Trophoblast cell (in vitro differentiated cells and primary cell): ENCODE data around the gene TSPEAR.
A peak's percentile ranks its signal among the peaks of the same experiment; 100 is the strongest.
"Not testable (repeated sequence)": the region's sequence is repeated elsewhere in the genome, so short reads cannot be mapped to it uniquely, and the experiment has no call there.

Experiments used
- DNase-seq, 2 donors: peaks; one replicate each; pipeline ENCODE4 v3.0.0-alpha.2; 2016
- H2AFZ ChIP-seq: 2 replicates; pipeline ENCODE4 v1.6.1; 2013; ENCODE audit warnings: low read length, moderate library complexity, mild to moderate bottlenecking; ENCODE audit not compliant: insufficient read depth, poor library complexity
- H2AK5ac ChIP-seq: 2 replicates; pipeline ENCODE4 v1.6.1; 2013; ENCODE audit warnings: mild to moderate bottlenecking, low read length
- H2BK120ac ChIP-seq: 2 replicates; pipeline ENCODE4 v1.6.1; 2013; ENCODE audit warnings: low read length, mild to moderate bottlenecking, moderate library complexity; ENCODE audit not compliant: insufficient read depth, poor library complexity
- H2BK12ac ChIP-seq: 2 replicates; pipeline ENCODE4 v1.6.1; 2013; ENCODE audit warnings: mild to moderate bottlenecking, low read length, moderate library complexity
- H2BK5ac ChIP-seq: 2 replicates; pipeline ENCODE4 v1.6.1; 2013; ENCODE audit warnings: low read length, low read depth, moderate library complexity, mild to moderate bottlenecking; ENCODE audit not compliant: poor library complexity
- H3K14ac ChIP-seq: 2 replicates; pipeline ENCODE4 v1.6.1; 2013; ENCODE audit warnings: mild to moderate bottlenecking, low read length
- H3K18ac ChIP-seq: 2 replicates; pipeline ENCODE4 v1.6.1; 2013; ENCODE audit warnings: mild to moderate bottlenecking, low read length
- H3K23ac ChIP-seq: 2 replicates; pipeline ENCODE4 v1.6.1; 2013; ENCODE audit warnings: low read length
- H3K27ac ChIP-seq: 2 replicates; pipeline ENCODE4 v1.5.1; 2013; ENCODE audit warnings: low read depth, mild to moderate bottlenecking, inconsistent platforms, low read length, moderate library complexity
- H3K27me3 ChIP-seq: 2 replicates; pipeline ENCODE4 v1.6.1; 2013; ENCODE audit warnings: inconsistent platforms, mild to moderate bottlenecking, low read length, moderate library complexity; ENCODE audit not compliant: insufficient read depth
- H3K36me3 ChIP-seq, 2 experiments: 1 replicate in 1 of 2; 2 replicates in 1 of 2; pipeline ENCODE4 v1.6.1; 2013; ENCODE audit warnings: low read length in 2 of 2, mild to moderate bottlenecking in 2 of 2, moderate library complexity in 1 of 2; ENCODE audit not compliant: insufficient read depth in 2 of 2, control insufficient read depth in 1 of 2
- H3K4ac ChIP-seq: 2 replicates; pipeline ENCODE4 v1.6.1; 2013; ENCODE audit warnings: low read depth, mild to moderate bottlenecking, low read length, moderate library complexity
- H3K4me1 ChIP-seq, 2 experiments: 1 replicate in 1 of 2; 2 replicates in 1 of 2; pipeline ENCODE4 v1.6.1; 2013; ENCODE audit warnings: low read length in 2 of 2, mild to moderate bottlenecking in 2 of 2, moderate library complexity in 1 of 2; ENCODE audit not compliant: insufficient read depth in 2 of 2, control insufficient read depth in 1 of 2
- H3K4me2 ChIP-seq: 2 replicates; pipeline ENCODE4 v1.6.1; 2013; ENCODE audit warnings: inconsistent platforms, mild to moderate bottlenecking, low read length, moderate library complexity
- H3K4me3 ChIP-seq: 2 replicates; pipeline ENCODE4 v1.5.1; 2013; ENCODE audit warnings: mild to moderate bottlenecking, low read depth, low read length, inconsistent platforms
- H3K79me1 ChIP-seq: one replicate; pipeline ENCODE4 v1.6.1; 2013; ENCODE audit warnings: low read length
- H3K79me2 ChIP-seq: 2 replicates; pipeline ENCODE4 v1.6.1; 2013; ENCODE audit warnings: low read length, mild to moderate bottlenecking; ENCODE audit not compliant: control insufficient read depth, insufficient read depth, poor library complexity
- H3K9ac ChIP-seq: 2 replicates; pipeline ENCODE4 v1.6.1; 2013; ENCODE audit warnings: mild to moderate bottlenecking, low read length
- H3K9me3 ChIP-seq: 2 replicates; pipeline ENCODE4 v1.6.1; 2013; ENCODE audit warnings: low read depth, mild to moderate bottlenecking, control low read depth, inconsistent platforms, low read length; ENCODE audit not compliant: insufficient read depth
- H4K12ac ChIP-seq: 2 replicates; pipeline ENCODE4 v1.6.1; 2013; ENCODE audit warnings: low read depth, mild to moderate bottlenecking, low read length, moderate library complexity
- H4K8ac ChIP-seq: 2 replicates; pipeline ENCODE4 v1.6.1; 2013; ENCODE audit warnings: low read depth, mild to moderate bottlenecking, low read length, moderate library complexity
- H4K91ac ChIP-seq: one replicate; pipeline ENCODE4 v1.6.1; 2013; ENCODE audit warnings: low read depth, mild to moderate bottlenecking, low read length, moderate library complexity
- WGBS: extraction: QIAGEN DNeasy Blood & Tissue Kit; methylation state at CpG from one replicate; pipeline ENCODE4 v1.1.7; 2013; ENCODE audit warnings: missing lambda C conversion rate; ENCODE audit not compliant: insufficient read length, insufficient coverage; ENCODE audit errors: extremely low coverage; 5-methylcytosine and 5-hydroxymethylcytosine counted together

TSPEAR gene

DNA sequence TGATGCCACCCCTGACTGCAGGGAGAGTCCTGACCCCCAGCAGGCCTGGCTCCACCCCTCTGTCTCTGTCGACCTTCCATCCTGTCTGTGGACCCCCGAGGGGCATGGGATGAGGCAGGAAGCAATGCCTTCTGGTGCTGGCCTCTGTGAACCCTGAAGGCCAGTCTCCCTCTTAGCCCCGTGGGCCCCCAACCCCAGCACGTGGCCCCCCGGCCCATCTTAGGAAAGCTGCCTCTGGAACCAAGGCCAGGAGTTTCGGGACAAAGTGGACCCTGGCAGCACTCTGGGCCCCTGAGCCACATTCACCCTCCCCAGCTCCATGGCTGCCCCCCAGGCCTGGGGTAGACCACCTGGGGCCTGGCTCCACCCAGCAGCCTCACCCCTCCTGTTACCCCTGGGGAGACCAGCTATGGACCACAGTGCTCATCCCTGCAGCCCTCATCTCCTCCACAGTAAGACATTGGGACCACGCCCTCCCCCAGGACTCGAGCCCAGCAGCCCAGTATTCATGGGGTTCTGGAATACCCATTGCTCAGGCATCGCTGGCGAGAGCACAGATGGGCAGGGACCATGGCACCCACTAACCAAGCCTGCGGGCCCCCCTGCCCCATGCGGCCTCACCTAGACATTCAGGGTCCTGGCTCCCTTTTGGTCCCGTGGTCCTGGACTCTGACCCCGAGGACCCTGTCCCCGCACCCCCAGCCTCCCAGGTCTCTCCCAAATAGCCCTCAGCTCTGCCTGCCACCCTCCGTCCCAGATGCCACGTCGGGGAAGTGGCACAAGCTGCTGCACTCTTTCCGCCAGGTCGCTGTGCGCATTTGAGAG, 72.7 kb downstream of the TSPEAR start:
- no CpG with 5 or more reads among the region's 21 CpGs for WGBS

DNA sequence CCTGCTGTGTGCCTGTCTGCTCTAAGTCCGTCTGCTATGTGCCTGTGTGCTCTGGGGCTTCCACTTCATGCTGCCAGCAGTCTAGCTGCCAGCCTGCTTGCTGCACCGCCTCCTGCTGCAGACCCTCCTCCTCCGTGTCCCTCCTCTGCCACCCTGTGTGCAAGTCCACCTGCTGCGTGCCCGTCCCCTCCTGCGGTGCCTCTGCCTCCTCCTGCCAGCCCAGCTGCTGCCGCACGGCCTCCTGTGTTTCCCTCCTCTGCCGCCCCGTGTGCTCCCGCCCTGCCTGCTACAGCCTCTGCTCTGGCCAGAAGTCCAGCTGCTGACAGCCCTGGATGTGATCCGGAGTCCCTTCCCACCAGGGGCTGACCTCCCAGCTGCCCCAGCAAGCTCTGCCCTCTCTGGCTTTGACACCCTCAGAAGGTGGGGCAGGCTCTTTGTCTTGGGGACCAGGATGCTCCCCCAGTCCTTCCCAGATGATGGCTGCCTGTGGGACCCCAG, 73.5 kb downstream of the TSPEAR start:
- not testable (repeated sequence) for H3K9ac ChIP-seq, H3K79me1 ChIP-seq, H3K4me3 ChIP-seq, H3K4ac ChIP-seq, H2AK5ac ChIP-seq, H3K79me2 ChIP-seq, H2AFZ ChIP-seq, H4K12ac ChIP-seq, H3K27me3 ChIP-seq, DNase-seq, H3K23ac ChIP-seq, H3K27ac ChIP-seq, H2BK120ac ChIP-seq, H3K18ac ChIP-seq, H3K9me3 ChIP-seq, H3K4me2 ChIP-seq, H3K4me1 ChIP-seq, H3K36me3 ChIP-seq, H4K91ac ChIP-seq, H4K8ac ChIP-seq, H3K14ac ChIP-seq, H2BK12ac ChIP-seq, H2BK5ac ChIP-seq
- no CpG with 5 or more reads among the region's 12 CpGs for WGBS

More for the DNA sequence above, 72.7 kb downstream of the TSPEAR start:
- not testable (repeated sequence) for H3K9me3 ChIP-seq, H3K9ac ChIP-seq, H4K91ac ChIP-seq, H4K8ac ChIP-seq, H2BK12ac ChIP-seq, H3K4ac ChIP-seq, DNase-seq, H3K27ac ChIP-seq, H3K36me3 ChIP-seq, H3K14ac ChIP-seq, H3K79me1 ChIP-seq, H3K79me2 ChIP-seq, H3K27me3 ChIP-seq, H2BK5ac ChIP-seq, H3K4me3 ChIP-seq, H3K4me2 ChIP-seq, H2BK120ac ChIP-seq, H3K18ac ChIP-seq, H3K23ac ChIP-seq, H4K12ac ChIP-seq, H2AK5ac ChIP-seq, H3K4me1 ChIP-seq, H2AFZ ChIP-seq

DNA sequence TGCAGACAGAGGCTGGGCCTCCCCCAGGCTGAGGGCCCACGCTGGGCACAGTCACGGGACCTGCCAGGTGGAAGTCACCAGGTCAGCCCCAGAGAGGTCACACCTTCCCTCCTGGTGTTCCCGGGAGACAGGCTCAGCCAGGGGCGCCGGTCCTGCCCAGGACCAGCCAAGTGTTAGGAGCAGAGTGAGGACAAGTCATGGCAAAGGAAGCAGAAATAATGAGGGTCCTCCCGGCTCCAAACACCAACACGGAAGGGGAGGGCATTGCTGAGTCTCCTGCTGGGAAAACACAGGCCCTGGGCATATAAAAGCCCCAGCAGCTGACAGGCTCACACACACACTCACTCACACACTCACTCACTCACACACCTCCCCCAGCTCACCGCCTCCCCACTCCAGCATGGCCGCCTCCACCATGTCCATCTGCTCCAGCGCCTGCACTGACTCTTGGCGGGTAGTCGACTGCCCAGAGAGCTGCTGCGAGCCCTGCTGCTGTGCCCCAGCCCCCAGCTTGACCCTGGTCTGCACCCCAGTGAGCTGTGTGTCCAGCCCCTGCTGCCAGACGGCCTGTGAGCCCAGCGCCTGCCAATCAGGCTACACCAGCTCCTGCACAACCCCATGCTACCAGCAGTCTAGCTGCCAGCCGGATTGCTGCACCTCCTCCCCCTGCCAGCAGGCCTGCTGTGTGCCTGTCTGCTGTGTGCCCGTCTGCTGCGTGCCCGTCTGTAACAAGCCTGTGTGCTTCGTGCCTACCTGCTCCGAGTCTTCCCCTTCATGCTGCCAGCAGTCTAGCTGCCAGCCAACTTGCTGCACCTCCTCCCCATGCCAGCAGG, 74.1 kb downstream of the TSPEAR start, which contains the start of gene KRTAP10-10:
Gene KRTAP10-10, plus strand, starts transcription at position 339 of the 833 bp plus-strand sequence. Its CDS starts 62 bp downstream, at position 401.
- H2AFZ ChIP-seq = no peak within 1 kb of the TSS
- no peaks in the 10 kb centered on the region for H3K36me3 ChIP-seq
- no peak within 1 kb of the TSS for H3K27ac ChIP-seq
- H4K12ac ChIP-seq = no peak within 1 kb of the TSS
- no CpG with 5 or more reads among the region's 21 CpGs for WGBS
- no peak within 1 kb of the TSS for H2BK120ac ChIP-seq
- H3K14ac ChIP-seq = no peak within 1 kb of the TSS
- no peaks in the 10 kb centered on the region for H3K79me2 ChIP-seq
- no peak within 1 kb of the TSS for H2AK5ac ChIP-seq
- no peaks in the 10 kb centered on the region for H3K9me3 ChIP-seq
- no peak within 1 kb of the TSS for H3K18ac ChIP-seq
- no peak within 1 kb of the TSS for H2BK5ac ChIP-seq
- no peak within 1 kb of the TSS for H2BK12ac ChIP-seq
- H3K4ac ChIP-seq = no peak within 1 kb of the TSS
- peak within 1 kb of the TSS; percentile 56 for H3K4me3 ChIP-seq
- H3K79me1 ChIP-seq = no peaks in the 10 kb centered on the region
- no peak within 1 kb of the TSS for H3K23ac ChIP-seq
- no peaks in the 10 kb centered on the region for H3K27me3 ChIP-seq
- no peak within 1 kb of the TSS for H4K91ac ChIP-seq
- H3K9ac ChIP-seq = no peak within 1 kb of the TSS
- H4K8ac ChIP-seq = no peak within 1 kb of the TSS
- DNase-seq = no peak
- no peak within 1 kb of the TSS for H3K4me2 ChIP-seq
- no peaks in the 10 kb centered on the region for H3K4me1 ChIP-seq

DNA sequence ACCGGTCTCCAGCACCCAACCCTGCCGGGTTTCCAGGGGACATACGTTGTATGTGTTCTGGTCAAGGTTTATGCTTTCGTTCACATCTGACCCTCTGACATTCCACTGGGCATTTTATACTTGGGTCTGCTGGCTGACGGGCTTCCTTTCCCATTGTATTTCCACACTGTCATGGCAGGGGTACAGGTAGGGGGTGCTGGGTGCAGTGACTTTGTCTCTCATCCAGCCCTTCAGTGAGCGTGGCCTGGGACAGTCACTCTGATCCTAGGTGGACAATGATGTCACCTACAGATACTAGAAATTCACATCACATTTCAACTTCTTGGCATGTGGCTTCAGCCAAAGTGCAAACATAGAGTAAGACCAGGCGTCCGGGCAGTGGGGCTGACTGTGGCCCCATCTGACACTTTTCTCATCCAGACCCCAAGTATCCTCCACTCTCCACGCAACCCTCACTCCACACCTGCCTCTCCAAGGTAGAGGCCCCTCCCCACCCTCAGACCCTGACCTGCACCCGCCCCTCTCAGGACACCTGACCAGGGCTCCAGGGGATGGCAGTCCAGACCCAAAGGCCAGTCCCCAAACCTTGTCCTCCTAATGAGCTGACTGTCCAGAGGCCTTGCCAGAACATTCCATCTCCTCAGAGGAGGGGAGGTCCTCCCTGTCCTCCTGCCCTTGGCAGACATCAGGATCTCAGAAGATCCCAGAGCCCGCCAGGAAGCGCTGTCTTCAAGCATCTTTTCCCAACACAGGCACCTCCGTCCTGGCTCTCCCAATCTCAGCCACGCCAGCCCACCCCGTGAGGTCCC, 75.0 kb downstream of the TSPEAR start:
- Histone ChIP-seq H3K9me3 (no peaks in the 10 kb centered on the region), H4K12ac (no peak overlapping the region), H3K79me1 (no peaks in the 10 kb centered on the region), H4K91ac (no peak overlapping the region), H3K9ac (no peak overlapping the region), H2AK5ac (no peak overlapping the region), H3K4me1 (no peaks in the 10 kb centered on the region), H2BK120ac (no peak overlapping the region), H3K23ac (no peak overlapping the region), H3K79me2 (no peaks in the 10 kb centered on the region), H3K27ac (no peak overlapping the region), H2BK12ac (no peak overlapping the region), H3K4ac (no peak overlapping the region), H3K4me3 (no peak overlapping the region), H4K8ac (no peak overlapping the region), H2BK5ac (no peak overlapping the region), H3K4me2 (no peak overlapping the region), H3K18ac (no peak overlapping the region), H2AFZ (no peak overlapping the region), H3K14ac (no peak overlapping the region), H3K36me3 (no peaks in the 10 kb centered on the region), H3K27me3 (no peaks in the 10 kb centered on the region)
- WGBS = no CpG with 5 or more reads among the region's 15 CpGs
- no peak for DNase-seq
